HG03097 (cell line): ENCODE results near the gene HNRNPA1.
"Not testable (repeated sequence)": the region's sequence is repeated elsewhere in the genome, so short reads cannot be mapped to it uniquely, and the experiment has no call there.

ENCODE experiments used
- ATAC-seq: cut with Tn5 transposase; IDR thresholded peaks from one replicate; pipeline ENCODE4 v1.9.1; 2021; ENCODE audit not compliant: unreplicated experiment, low FRiP score

Gene HNRNPA1

GRCh38 chr12:54280468-54281260, at the start of gene HNRNPA1:
TSS of gene HNRNPA1 (plus strand) at chr12:54280726. CDS start at chr12:54280808, 82 bp downstream.
- ATAC-seq, result peak; percentile 88

GRCh38 chr12:54231269-54231668, 49.3 kb upstream of the HNRNPA1 start:
- ATAC-seq, result not testable (repeated sequence)

- no peak for ATAC-seq
Observed at GRCh38 chr12:54232790-54233189, 47.7 kb upstream of the HNRNPA1 start.

GRCh38 chr12:54238531-54238930, 42.0 kb upstream of the HNRNPA1 start:
- ATAC-seq, result no peak

- no peak for ATAC-seq
Observed at GRCh38 chr12:54239620-54240019, 40.9 kb upstream of the HNRNPA1 start.

- no peak for ATAC-seq
Observed at GRCh38 chr12:54240129-54240528, 40.4 kb upstream of the HNRNPA1 start.

- ATAC-seq, result no peak
Observed at GRCh38 chr12:54240971-54241588, 39.4 kb upstream of the HNRNPA1 start.

- no peak for ATAC-seq
Observed at GRCh38 chr12:54246011-54246641, 34.4 kb upstream of the HNRNPA1 start.

- ATAC-seq, result no peak
Observed at GRCh38 chr12:54249489-54249888, 31.0 kb upstream of the HNRNPA1 start.

- no peak for ATAC-seq
Observed at GRCh38 chr12:54251667-54252284, 28.8 kb upstream of the HNRNPA1 start.

GRCh38 chr12:54253240-54253639, 27.3 kb upstream of the HNRNPA1 start:
- ATAC-seq, result no peak

- ATAC-seq, result no peak
Observed at GRCh38 chr12:54257332-54257731, 23.2 kb upstream of the HNRNPA1 start.

- ATAC-seq, result no peak
Observed at GRCh38 chr12:54258201-54258681, 22.3 kb upstream of the HNRNPA1 start.

GRCh38 chr12:54259194-54260011, 21.1 kb upstream of the HNRNPA1 start:
- ATAC-seq, result peak; percentile 67

GRCh38 chr12:54261815-54262402, 18.6 kb upstream of the HNRNPA1 start:
- no peak for ATAC-seq

- no peak for ATAC-seq
Observed at GRCh38 chr12:54262403-54262925, 18.1 kb upstream of the HNRNPA1 start.

- no peak for ATAC-seq
Observed at GRCh38 chr12:54265364-54265812, 15.1 kb upstream of the HNRNPA1 start.

- ATAC-seq, result no peak
Observed at GRCh38 chr12:54266852-54267251, 13.7 kb upstream of the HNRNPA1 start.

- no peak for ATAC-seq
Observed at GRCh38 chr12:54270345-54270744, 10.2 kb upstream of the HNRNPA1 start.
